ENCODE measurements around the gene TSC22D1.

The TSC22D1 gene

DNA sequence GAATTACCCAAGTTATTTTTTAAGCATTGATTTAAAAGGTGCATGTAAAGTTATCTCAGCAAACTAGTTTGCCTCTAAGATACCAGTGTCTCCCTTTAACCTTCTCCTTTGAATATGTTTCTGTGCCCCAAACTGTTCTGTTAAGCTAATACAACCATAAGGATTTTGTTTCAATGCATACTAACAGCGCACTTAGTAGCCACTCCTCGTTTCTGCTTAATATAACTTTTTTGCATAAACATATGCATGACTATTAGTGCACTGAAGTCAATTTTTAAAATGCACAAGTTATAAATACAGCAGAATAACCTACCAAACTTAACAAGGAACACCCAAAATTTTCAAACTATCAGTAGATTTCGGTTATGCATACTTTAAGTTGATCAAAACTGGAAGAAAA, 123.1 kb downstream of the TSC22D1 start:
- no peak for DNase-seq (ENCODE audit: low read depth in 2 of 2)

- no peak for DNase-seq (ENCODE audit: low read depth in 2 of 2)
These were observed 123.7 kb downstream of the TSC22D1 start for GRCh38 chr13:44452418-44452817.

GRCh38 chr13:44451651-44452050, 124.5 kb downstream of the TSC22D1 start:
- DNase-seq (ENCODE audit: low read depth in 2 of 2) = no peak

GRCh38 chr13:44451126-44451525, 125.0 kb downstream of the TSC22D1 start:
- DNase-seq (ENCODE audit: low read depth in 2 of 2) = no peak

DNA sequence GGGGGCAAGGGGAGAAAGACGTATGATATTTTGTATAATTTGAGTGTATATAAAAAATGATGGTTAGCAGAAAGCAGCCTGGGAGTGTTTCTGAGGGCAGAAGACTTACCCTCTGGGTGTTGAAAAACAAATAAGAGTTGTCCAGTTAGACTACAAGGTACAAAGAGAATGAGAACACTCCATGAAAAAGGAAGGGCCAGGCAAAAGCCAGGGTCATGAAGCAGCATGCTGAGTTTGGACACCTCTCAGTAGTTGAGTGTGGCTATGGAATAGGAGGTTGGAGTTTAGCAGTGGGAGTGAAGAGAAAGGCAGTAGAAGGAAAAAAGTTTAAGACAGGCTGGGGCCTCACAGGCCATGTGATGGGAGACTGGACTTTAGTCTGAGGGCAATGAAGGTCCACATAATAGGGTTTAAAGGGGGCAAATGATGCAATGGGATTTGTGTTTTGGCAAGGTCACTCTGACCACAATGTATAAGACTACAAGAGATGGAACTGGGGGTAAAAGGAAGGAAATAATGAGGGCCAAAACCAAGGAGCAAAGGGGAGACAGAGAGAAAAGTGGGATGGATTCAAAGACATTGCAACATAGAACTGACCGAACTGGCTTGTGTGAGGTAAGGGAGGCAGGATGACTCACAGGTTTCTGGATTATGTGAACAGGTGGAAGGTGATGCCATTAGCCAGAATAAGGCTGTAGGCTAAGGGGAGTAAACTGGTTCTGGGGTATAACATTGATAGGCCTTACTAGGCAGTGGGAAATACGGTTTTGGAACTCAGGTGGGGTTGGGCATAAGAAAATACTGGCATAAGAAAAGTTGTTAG, 125.9 kb downstream of the TSC22D1 start:
- DNase-seq (ENCODE audit: low read depth in 2 of 2) = no peak

GRCh38 chr13:44448875-44449274, 127.3 kb downstream of the TSC22D1 start:
- DNase-seq (ENCODE audit: low read depth in 2 of 2) = no peak

- no peak for DNase-seq (ENCODE audit: low read depth in 2 of 2)
These were observed 127.8 kb downstream of the TSC22D1 start for GRCh38 chr13:44448373-44448772.

GRCh38 chr13:44447783-44448321, 128.3 kb downstream of the TSC22D1 start:
- DNase-seq (ENCODE audit: low read depth in 2 of 2) = no peak

DNA sequence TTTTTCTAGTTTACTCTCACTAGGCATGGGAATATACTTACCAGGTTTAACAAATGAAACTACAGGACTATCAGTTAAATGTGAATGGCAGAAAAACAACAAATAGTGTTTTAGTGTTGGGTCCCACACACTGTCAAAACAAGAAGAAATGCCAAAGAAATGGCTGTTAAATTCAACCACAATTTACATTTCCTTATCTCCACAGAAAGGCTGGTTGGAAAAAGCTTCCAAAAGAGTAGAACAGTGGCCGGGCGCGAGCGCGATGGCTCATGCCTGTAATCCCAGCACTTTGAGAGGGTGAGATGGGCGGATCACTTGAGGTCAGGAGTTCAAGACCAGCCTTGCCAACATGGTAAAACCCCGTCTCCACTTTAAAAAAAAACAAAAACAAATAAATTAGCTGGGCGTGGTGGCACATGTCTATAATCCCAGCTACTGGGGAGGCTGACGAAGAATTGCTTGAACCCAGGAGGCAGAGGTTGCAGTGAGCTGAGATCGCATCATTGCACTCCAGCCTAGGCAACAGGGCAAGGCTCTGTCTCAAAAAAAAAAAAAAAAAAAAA, 136.0 kb downstream of the TSC22D1 start:
- no peak for DNase-seq (ENCODE audit: low read depth in 2 of 2)

DNA sequence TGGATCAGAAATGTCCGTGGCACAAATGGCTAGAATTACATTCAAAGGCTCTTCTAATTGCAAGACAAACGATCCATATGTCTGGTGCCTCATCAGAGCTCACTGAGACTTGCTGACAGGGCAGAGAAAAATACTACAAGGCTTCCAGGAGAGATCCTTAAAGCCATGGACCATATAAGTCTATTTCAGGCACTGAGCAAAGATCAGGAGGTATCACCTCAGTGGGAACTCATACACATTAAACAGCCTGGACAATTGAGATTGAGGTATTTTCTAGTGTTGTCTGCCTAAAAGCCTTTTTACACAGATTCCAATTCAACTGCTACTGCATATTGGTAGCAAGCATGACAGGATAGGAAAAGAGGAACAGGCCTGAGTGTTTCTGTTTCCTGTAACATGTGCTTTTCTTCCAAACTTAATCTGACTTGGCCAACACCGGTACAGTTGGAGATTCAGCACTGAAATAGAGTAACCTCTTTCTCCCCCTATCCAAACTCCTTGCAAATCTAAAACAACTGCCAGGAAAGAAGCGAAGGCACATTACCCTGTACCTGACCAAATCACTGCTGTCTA, 136.6 kb downstream of the TSC22D1 start:
- no peak for DNase-seq (ENCODE audit: low read depth in 2 of 2)

DNA sequence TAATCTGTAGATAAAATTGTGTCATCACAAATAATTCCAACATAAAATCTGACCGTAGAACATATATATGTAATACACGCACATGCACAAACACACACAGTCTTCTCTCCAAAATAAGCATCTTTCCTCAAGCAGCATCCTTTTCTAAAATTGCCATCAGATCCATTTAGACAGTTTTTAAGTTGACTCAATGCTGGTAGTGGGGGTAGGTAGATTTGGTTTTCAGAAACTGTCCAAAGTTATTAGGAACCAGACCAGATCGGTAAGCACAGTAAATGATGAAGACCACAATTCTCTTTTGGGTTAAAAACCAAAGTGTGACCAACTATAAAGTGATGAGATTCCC, 137.9 kb downstream of the TSC22D1 start:
- DNase-seq (ENCODE audit: low read depth in 2 of 2) = no peak

GRCh38 chr13:44437356-44438233, 138.5 kb downstream of the TSC22D1 start:
- DNase-seq (ENCODE audit: low read depth in 2 of 2) = no peak

- DNase-seq (ENCODE audit: low read depth in 2 of 2) = peak; percentile 22 to 29
These were observed 139.4 kb downstream of the TSC22D1 start for GRCh38 chr13:44436589-44437337.

DNA sequence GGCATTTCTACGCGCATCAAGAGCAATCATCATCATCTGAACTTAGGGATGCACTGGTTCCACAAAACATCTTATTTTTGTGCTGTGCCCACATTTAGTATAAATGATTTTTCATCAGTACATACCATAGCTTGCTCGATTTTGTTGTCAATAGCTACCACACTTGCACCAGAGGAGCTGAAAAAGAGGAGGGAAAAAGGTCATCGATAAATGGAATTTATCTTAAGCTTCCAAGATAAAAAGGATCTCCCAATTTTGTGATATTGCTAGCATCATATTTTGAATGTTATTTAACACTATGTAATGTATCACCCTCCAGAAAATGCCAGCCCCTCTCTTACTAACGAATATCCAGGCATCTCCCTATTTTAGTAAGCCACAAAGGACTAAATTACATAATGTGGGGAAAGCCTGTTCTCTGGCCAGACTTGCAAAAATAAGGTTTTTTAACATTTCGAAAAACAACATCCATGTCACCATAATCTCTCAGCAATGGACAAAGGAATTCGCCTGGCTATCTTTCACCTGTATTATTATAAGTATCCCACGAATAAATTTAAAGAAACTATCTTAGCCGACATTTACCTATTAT, 140.1 kb downstream of the TSC22D1 start:
- DNase-seq (ENCODE audit: low read depth in 2 of 2) = no peak

- DNase-seq (ENCODE audit: low read depth in 2 of 2) = peak; percentile 78 to 86
These were observed 140.8 kb downstream of the TSC22D1 start for GRCh38 chr13:44435142-44435918.

DNA sequence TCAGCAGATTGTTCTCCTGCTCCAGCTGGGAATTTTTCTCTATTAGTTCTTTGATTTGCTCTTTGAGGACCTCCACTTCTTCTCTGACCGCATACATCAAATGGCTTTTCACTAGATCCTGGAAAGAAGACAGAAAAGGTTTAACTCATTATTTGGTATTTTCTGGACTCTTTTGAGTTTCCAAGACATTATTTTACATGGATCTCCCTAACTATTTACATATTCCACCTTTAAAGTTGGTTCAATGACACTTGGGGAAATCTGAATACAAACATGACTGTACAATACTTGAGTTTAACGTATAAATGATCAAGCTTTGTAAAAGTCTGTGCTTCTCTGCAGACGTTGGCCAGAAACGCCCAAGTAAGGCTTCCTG, 141.4 kb downstream of the TSC22D1 start:
- no peak for DNase-seq (ENCODE audit: low read depth in 2 of 2)

- DNase-seq (ENCODE audit: low read depth in 2 of 2) = no peak
These were observed 142.0 kb downstream of the TSC22D1 start for GRCh38 chr13:44433863-44434765.

DNA sequence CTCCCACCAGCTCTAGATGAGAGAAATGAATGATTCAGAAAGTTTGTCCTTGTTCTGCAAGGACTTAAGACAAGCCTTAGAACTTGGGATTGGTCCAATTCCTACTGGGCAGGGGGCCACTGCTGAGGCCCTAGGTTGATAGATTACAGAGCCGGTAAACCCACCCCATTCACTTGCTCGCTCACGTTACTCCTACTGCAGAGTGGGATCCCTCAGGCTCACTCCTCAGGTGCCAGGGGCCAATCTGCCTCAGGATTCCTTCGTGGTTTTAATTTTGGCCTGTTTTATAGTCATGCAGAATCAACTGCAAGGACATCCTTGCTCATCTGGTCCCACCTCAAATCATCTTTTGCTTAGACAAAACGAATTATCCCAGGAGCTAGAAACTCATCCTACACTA, 143.5 kb downstream of the TSC22D1 start:
- no peak for DNase-seq (ENCODE audit: low read depth in 2 of 2)

DNA sequence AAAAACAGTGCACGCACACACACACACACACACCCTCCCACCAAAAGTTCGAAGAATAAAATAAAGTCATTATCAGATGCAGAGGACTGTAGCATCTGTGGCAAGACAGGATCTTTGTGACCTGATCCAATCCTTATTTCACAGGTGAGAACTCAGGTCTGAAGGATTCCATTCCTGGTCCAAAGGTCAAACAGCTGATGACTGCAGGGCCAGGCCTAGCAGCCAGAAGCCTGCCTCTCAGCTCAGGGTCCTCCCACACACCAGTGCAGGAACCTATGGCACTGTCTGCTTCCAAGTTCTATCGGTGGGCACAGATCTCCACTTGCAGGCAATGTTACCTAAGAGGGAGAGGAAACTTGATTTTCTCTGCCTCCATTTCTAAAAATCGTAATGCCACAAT, 145.0 kb downstream of the TSC22D1 start:
- no peak for DNase-seq (ENCODE audit: low read depth in 2 of 2)

Measured in stimulated activated CD4-positive, alpha-beta T cell treated with anti-CD3 and anti-CD28 coated beads, Interleukin-12 subunit alpha, Interleukin-12 subunit beta, amount 100 ng/mL, for 24 hours (primary cell).